ENCODE measurements around the gene SNRNP200.
A peak's percentile ranks its signal among the peaks of the same experiment; 100 is the strongest.

SNRNP200 gene

GRCh38 chr2:96340493-96341414 is 35.4 kb upstream of the SNRNP200 start:
- no peak overlapping the region for H3K27ac ChIP-seq (ENCODE audit: low read depth, low read length)
- no peak overlapping the region for H3K9ac ChIP-seq (ENCODE audit: low read length in 5 of 5)
- H3K4me3 ChIP-seq (ENCODE audit: low read depth in 1 of 5, low read length in 5 of 5) = no peak overlapping the region
- H3K4me1 ChIP-seq (ENCODE audit: control insufficient read depth in 5 of 5, insufficient read depth in 5 of 5, low read length in 5 of 5) = peaks cover 0 to 13% (median 6%) of the 10 kb centered on the region in 5 donors
- no peaks in the 10 kb centered on the region for H3K9me3 ChIP-seq (ENCODE audit: control insufficient read depth in 5 of 5, low read length in 5 of 5)
- H3K27me3 ChIP-seq (ENCODE audit: control insufficient read depth in 5 of 5, insufficient read depth in 4 of 5, low read length in 5 of 5) = no peaks in the 10 kb centered on the region
- no peaks in the 10 kb centered on the region for H3K36me3 ChIP-seq (ENCODE audit: control insufficient read depth in 5 of 5, insufficient read depth in 5 of 5, low read length in 5 of 5)

- Histone ChIP-seq H3K9me3 (ENCODE audit: control insufficient read depth in 5 of 5, low read length in 5 of 5) (no peaks in the 10 kb centered on the region), H3K4me1 (ENCODE audit: control insufficient read depth in 5 of 5, insufficient read depth in 5 of 5, low read length in 5 of 5) (peaks cover 0 to 22% (median 13%) of the 10 kb centered on the region in 5 donors), H3K4me3 (ENCODE audit: low read depth in 1 of 5, low read length in 5 of 5) (no peak overlapping the region), H3K9ac (ENCODE audit: low read length in 5 of 5) (no peak overlapping the region), H3K36me3 (ENCODE audit: control insufficient read depth in 5 of 5, insufficient read depth in 5 of 5, low read length in 5 of 5) (no peaks in the 10 kb centered on the region), H3K27ac (ENCODE audit: low read depth, low read length) (no peak overlapping the region), H3K27me3 (ENCODE audit: control insufficient read depth in 5 of 5, insufficient read depth in 4 of 5, low read length in 5 of 5) (no peaks in the 10 kb centered on the region)
These were observed 31.5 kb upstream of the SNRNP200 start for GRCh38 chr2:96336873-96337272.

GRCh38 chr2:96336104-96336775 is 30.9 kb upstream of the SNRNP200 start:
- Histone ChIP-seq H3K4me3 (ENCODE audit: low read depth in 1 of 5, low read length in 5 of 5) (peak overlapping the region in 4 of 5 donors; percentile 53 to 79 (median 68)), H3K27me3 (ENCODE audit: control insufficient read depth in 5 of 5, insufficient read depth in 4 of 5, low read length in 5 of 5) (no peaks in the 10 kb centered on the region), H3K36me3 (ENCODE audit: control insufficient read depth in 5 of 5, insufficient read depth in 5 of 5, low read length in 5 of 5) (no peaks in the 10 kb centered on the region), H3K27ac (ENCODE audit: low read depth, low read length) (no peak overlapping the region), H3K9me3 (ENCODE audit: control insufficient read depth in 5 of 5, low read length in 5 of 5) (no peaks in the 10 kb centered on the region), H3K4me1 (ENCODE audit: control insufficient read depth in 5 of 5, insufficient read depth in 5 of 5, low read length in 5 of 5) (peaks cover 0 to 25% (median 14%) of the 10 kb centered on the region in 5 donors), H3K9ac (ENCODE audit: low read length in 5 of 5) (peak overlapping the region in 2 of 5 donors; percentile 30 to 92)

- Histone ChIP-seq H3K9me3 (ENCODE audit: control insufficient read depth in 5 of 5, low read length in 5 of 5) (no peaks in the 10 kb centered on the region), H3K27ac (ENCODE audit: low read depth, low read length) (no peak overlapping the region), H3K4me1 (ENCODE audit: control insufficient read depth in 5 of 5, insufficient read depth in 5 of 5, low read length in 5 of 5) (peaks cover 0 to 33% (median 23%) of the 10 kb centered on the region in 5 donors), H3K36me3 (ENCODE audit: control insufficient read depth in 5 of 5, insufficient read depth in 5 of 5, low read length in 5 of 5) (no peaks in the 10 kb centered on the region), H3K27me3 (ENCODE audit: control insufficient read depth in 5 of 5, insufficient read depth in 4 of 5, low read length in 5 of 5) (no peaks in the 10 kb centered on the region), H3K4me3 (ENCODE audit: low read depth in 1 of 5, low read length in 5 of 5) (no peak overlapping the region), H3K9ac (ENCODE audit: low read length in 5 of 5) (peak overlapping the region in 1 of 5 donors; percentile 30)
These were observed 28.4 kb upstream of the SNRNP200 start for GRCh38 chr2:96333708-96334107.

GRCh38 chr2:96330407-96330806 is 25.1 kb upstream of the SNRNP200 start:
- peaks cover 0 to 11% (median 5%) of the 10 kb centered on the region in 5 donors for H3K36me3 ChIP-seq (ENCODE audit: control insufficient read depth in 5 of 5, insufficient read depth in 5 of 5, low read length in 5 of 5)
- no peak overlapping the region for H3K9ac ChIP-seq (ENCODE audit: low read length in 5 of 5)
- H3K4me3 ChIP-seq (ENCODE audit: low read depth in 1 of 5, low read length in 5 of 5) = no peak overlapping the region
- peaks cover 0 to 48% (median 27%) of the 10 kb centered on the region in 5 donors for H3K4me1 ChIP-seq (ENCODE audit: control insufficient read depth in 5 of 5, insufficient read depth in 5 of 5, low read length in 5 of 5)
- peaks cover 0 to 3% (median 0%) of the 10 kb centered on the region in 5 donors for H3K27me3 ChIP-seq (ENCODE audit: control insufficient read depth in 5 of 5, insufficient read depth in 4 of 5, low read length in 5 of 5)
- no peak overlapping the region for H3K27ac ChIP-seq (ENCODE audit: low read depth, low read length)
- H3K9me3 ChIP-seq (ENCODE audit: control insufficient read depth in 5 of 5, low read length in 5 of 5) = no peaks in the 10 kb centered on the region

- no peak overlapping the region for H3K27ac ChIP-seq (ENCODE audit: low read depth, low read length)
- peaks cover 0 to 11% (median 5%) of the 10 kb centered on the region in 5 donors for H3K36me3 ChIP-seq (ENCODE audit: control insufficient read depth in 5 of 5, insufficient read depth in 5 of 5, low read length in 5 of 5)
- no peak overlapping the region for H3K9ac ChIP-seq (ENCODE audit: low read length in 5 of 5)
- H3K27me3 ChIP-seq (ENCODE audit: control insufficient read depth in 5 of 5, insufficient read depth in 4 of 5, low read length in 5 of 5) = peaks cover 0 to 3% (median 0%) of the 10 kb centered on the region in 5 donors
- no peak overlapping the region for H3K4me3 ChIP-seq (ENCODE audit: low read depth in 1 of 5, low read length in 5 of 5)
- peaks cover 0 to 50% (median 29%) of the 10 kb centered on the region in 5 donors for H3K4me1 ChIP-seq (ENCODE audit: control insufficient read depth in 5 of 5, insufficient read depth in 5 of 5, low read length in 5 of 5)
- no peaks in the 10 kb centered on the region for H3K9me3 ChIP-seq (ENCODE audit: control insufficient read depth in 5 of 5, low read length in 5 of 5)
These were observed 24.5 kb upstream of the SNRNP200 start for GRCh38 chr2:96329874-96330273.

- H3K36me3 ChIP-seq (ENCODE audit: control insufficient read depth in 5 of 5, insufficient read depth in 5 of 5, low read length in 5 of 5) = peaks cover 0 to 11% (median 5%) of the 10 kb centered on the region in 5 donors
- no peak overlapping the region for H3K4me3 ChIP-seq (ENCODE audit: low read depth in 1 of 5, low read length in 5 of 5)
- H3K9ac ChIP-seq (ENCODE audit: low read length in 5 of 5) = no peak overlapping the region
- no peaks in the 10 kb centered on the region for H3K9me3 ChIP-seq (ENCODE audit: control insufficient read depth in 5 of 5, low read length in 5 of 5)
- H3K4me1 ChIP-seq (ENCODE audit: control insufficient read depth in 5 of 5, insufficient read depth in 5 of 5, low read length in 5 of 5) = peaks cover 0 to 50% (median 29%) of the 10 kb centered on the region in 5 donors
- H3K27me3 ChIP-seq (ENCODE audit: control insufficient read depth in 5 of 5, insufficient read depth in 4 of 5, low read length in 5 of 5) = peaks cover 0 to 4% (median 2%) of the 10 kb centered on the region in 5 donors
- no peak overlapping the region for H3K27ac ChIP-seq (ENCODE audit: low read depth, low read length)
These were observed 24.1 kb upstream of the SNRNP200 start for GRCh38 chr2:96329456-96329855.

GRCh38 chr2:96326990-96327820 is 21.9 kb upstream of the SNRNP200 start:
- Histone ChIP-seq H3K4me3 (ENCODE audit: low read depth in 1 of 5, low read length in 5 of 5) (no peak overlapping the region), H3K27me3 (ENCODE audit: control insufficient read depth in 5 of 5, insufficient read depth in 4 of 5, low read length in 5 of 5) (peaks cover 3 to 6% (median 4%) of the 10 kb centered on the region in 5 donors), H3K27ac (ENCODE audit: low read depth, low read length) (no peak overlapping the region), H3K9ac (ENCODE audit: low read length in 5 of 5) (no peak overlapping the region), H3K36me3 (ENCODE audit: control insufficient read depth in 5 of 5, insufficient read depth in 5 of 5, low read length in 5 of 5) (peaks cover 0 to 11% (median 5%) of the 10 kb centered on the region in 5 donors), H3K4me1 (ENCODE audit: control insufficient read depth in 5 of 5, insufficient read depth in 5 of 5, low read length in 5 of 5) (peaks cover 0 to 51% (median 30%) of the 10 kb centered on the region in 5 donors), H3K9me3 (ENCODE audit: control insufficient read depth in 5 of 5, low read length in 5 of 5) (no peaks in the 10 kb centered on the region)

- Histone ChIP-seq H3K9ac (ENCODE audit: low read length in 5 of 5) (peak overlapping the region in 2 of 5 donors; percentile 3 to 76), H3K9me3 (ENCODE audit: control insufficient read depth in 5 of 5, low read length in 5 of 5) (no peaks in the 10 kb centered on the region), H3K27ac (ENCODE audit: low read depth, low read length) (no peak overlapping the region), H3K4me1 (ENCODE audit: control insufficient read depth in 5 of 5, insufficient read depth in 5 of 5, low read length in 5 of 5) (peaks cover 3 to 55% (median 36%) of the 10 kb centered on the region in 5 donors), H3K4me3 (ENCODE audit: low read depth in 1 of 5, low read length in 5 of 5) (peak overlapping the region in 2 of 5 donors; percentile 63 to 79), H3K36me3 (ENCODE audit: control insufficient read depth in 5 of 5, insufficient read depth in 5 of 5, low read length in 5 of 5) (peaks cover 0 to 11% (median 5%) of the 10 kb centered on the region in 5 donors), H3K27me3 (ENCODE audit: control insufficient read depth in 5 of 5, insufficient read depth in 4 of 5, low read length in 5 of 5) (peaks cover 3 to 9% (median 6%) of the 10 kb centered on the region in 5 donors)
These were observed 21.2 kb upstream of the SNRNP200 start for GRCh38 chr2:96326564-96326963.
